HL-60 (cell line): Measurements from ENCODE around the gene VPS13D.

Experiments used
- CTCF ChIP-seq: IDR thresholded peaks from one replicate; pipeline ENCODE4 v1.5.1; 2011; ENCODE audit warnings: low read length, control low read depth, inconsistent platforms; ENCODE audit not compliant: insufficient read depth
- GABPA ChIP-seq: IDR thresholded peaks from 2 replicates; pipeline ENCODE4 v1.6.1; 2012; ENCODE audit warnings: low read depth
- POLR2AphosphoS5 ChIP-seq: IDR thresholded peaks from 2 replicates; pipeline ENCODE4 v1.6.1; 2012; ENCODE audit warnings: low read depth
- SPI1 ChIP-seq: IDR thresholded peaks from 2 replicates; pipeline ENCODE4 v1.6.1; 2012; ENCODE audit warnings: low read depth, mild to moderate bottlenecking, borderline replicate concordance

- TF ChIP-seq CTCF (no peak), POLR2AphosphoS5 (no peak), SPI1 (no peak), GABPA (no peak)
These were observed 308.2 kb downstream of the VPS13D start for GRCh38 chr1:12537906-12538461.
